Choroid plexus epithelial cell (primary cell): Measurements from ENCODE around the gene PDE4B.

Experiments
- DNase-seq: peaks from one replicate; pipeline ENCODE4 v3.0.0-alpha.2; 2010; ENCODE audit warnings: low read depth
- H3K4me3 ChIP-seq: 2 replicates; pipeline ENCODE4 v1.5.1; 2011; ENCODE audit warnings: low read depth, mild to moderate bottlenecking, control low read depth, low read length, moderate library complexity
- TF ChIP-seq, protein P1 (sequence below): conservative IDR thresholded peaks from 2 replicates; pipeline ENCODE4 v1.5.1; 2011; ENCODE audit warnings: low read depth, mild to moderate bottlenecking, control low read depth, inconsistent platforms, low read length, moderate library complexity

The PDE4B gene

DNA sequence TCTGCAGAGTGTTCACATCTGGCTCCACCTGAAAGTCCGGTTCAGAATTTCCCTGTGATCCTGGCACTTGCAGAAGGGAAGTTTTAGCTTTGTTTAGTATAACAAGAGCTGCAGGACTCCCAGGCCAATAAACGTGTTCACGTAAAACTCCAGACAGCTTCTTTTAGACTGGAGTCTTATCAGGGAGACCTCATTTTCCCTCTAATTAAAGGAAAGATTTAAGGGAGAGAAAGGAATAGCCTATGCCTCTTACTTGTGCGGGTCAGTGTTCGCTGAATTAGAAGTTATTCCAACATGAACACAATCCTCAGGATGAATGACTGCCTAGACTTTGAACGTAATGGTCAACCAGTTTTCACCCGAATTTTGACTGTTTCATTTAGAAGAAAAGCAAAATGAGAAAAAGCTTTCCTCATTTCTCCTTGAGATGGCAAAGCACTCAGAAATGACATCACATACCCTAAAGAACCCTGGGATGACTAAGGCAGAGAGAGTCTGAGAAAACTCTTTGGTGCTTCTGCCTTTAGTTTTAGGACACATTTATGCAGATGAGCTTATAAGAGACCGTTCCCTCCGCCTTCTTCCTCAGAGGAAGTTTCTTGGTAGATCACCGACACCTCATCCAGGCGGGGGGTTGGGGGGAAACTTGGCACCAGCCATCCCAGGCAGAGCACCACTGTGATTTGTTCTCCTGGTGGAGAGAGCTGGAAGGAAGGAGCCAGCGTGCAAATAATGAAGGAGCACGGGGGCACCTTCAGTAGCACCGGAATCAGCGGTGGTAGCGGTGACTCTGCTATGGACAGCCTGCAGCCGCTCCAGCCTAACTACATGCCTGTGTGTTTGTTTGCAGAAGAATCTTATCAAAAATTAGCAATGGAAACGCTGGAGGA is 539.2 kb downstream of the PDE4B start:
- H3K4me3 ChIP-seq = peak overlapping the region; percentile 63
- TF ChIP-seq, protein P1, sequence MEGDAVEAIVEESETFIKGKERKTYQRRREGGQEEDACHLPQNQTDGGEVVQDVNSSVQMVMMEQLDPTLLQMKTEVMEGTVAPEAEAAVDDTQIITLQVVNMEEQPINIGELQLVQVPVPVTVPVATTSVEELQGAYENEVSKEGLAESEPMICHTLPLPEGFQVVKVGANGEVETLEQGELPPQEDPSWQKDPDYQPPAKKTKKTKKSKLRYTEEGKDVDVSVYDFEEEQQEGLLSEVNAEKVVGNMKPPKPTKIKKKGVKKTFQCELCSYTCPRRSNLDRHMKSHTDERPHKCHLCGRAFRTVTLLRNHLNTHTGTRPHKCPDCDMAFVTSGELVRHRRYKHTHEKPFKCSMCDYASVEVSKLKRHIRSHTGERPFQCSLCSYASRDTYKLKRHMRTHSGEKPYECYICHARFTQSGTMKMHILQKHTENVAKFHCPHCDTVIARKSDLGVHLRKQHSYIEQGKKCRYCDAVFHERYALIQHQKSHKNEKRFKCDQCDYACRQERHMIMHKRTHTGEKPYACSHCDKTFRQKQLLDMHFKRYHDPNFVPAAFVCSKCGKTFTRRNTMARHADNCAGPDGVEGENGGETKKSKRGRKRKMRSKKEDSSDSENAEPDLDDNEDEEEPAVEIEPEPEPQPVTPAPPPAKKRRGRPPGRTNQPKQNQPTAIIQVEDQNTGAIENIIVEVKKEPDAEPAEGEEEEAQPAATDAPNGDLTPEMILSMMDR = peak; percentile 60
- DNase-seq = peak; percentile 90

DNA sequence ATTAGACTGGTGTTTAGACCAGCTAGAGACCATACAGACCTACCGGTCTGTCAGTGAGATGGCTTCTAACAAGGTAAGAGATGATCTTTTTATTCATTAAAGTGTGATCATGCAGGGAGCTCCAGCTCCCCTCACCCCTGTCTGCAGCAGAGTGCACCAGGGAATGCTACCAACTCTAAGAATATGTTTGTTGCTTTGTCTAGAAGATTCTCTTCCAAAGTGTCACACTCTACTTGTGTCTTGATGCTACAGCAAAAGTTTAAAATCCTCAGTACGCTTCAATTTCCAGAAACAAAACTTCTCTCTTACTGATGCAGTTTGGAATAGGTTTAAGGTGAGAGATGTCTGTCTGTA is 539.8 kb downstream of the PDE4B start:
- TF ChIP-seq, protein P1 = no peak
- DNase-seq = no peak
- peak overlapping the region; percentile 63 for H3K4me3 ChIP-seq

DNA sequence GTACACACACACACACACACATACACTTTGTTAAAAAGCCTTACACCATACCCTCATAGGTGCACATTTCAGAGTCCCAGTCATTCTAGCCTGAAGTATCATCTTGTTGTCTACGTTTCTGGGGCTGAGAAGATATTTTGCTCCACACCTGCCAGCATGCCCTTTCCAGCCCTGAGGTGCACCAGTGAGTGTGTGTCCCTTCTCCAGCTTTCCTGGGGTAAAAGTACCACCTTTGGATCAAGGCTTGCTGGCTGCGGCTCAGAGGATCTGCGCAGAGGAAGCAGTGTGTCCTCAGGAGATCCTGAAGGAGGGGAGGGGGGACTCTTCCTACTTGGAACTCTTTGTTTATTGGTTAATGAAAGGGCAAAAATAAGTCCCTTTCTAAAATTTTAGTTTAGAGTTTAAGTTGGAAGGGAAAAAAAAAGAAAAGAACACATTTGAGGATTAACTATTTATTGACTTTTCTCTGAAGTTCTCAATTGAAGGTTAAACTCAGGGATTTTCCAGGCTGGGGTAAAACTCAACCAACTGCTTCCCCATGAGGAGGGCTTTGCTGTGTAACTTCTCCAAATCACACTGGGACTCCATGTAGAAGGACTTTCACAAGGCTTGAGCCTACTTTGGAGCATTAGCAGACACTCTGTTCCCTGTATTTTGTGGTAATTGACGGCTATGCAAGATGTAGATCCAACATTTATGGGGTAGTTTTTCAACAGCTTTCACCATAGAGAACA is 540.9 kb downstream of the PDE4B start:
- peak overlapping the region; percentile 63 for H3K4me3 ChIP-seq
- TF ChIP-seq, protein P1 = no peak
- DNase-seq = no peak

DNA sequence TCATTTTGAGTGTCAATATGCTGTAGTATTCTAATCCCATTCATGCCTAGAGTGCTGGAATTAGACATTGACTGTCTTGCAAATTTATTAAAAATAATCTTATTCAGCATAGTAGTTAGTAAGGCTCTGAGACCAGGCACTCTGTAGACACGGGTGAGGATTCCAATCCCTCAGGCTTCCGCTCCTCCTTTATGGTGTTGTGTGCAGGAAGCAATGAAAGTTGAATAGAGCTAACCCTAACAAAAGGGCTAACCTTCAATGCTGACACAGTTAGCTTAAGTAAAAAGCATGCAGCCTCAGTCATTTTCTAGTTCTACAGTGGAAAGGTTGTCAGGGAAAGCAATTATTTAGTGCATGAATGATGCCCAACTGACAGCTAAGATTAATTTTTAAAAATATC is 541.6 kb downstream of the PDE4B start:
- TF ChIP-seq, protein P1 = no peak
- H3K4me3 ChIP-seq = peak overlapping the region; percentile 63
- no peak for DNase-seq

DNA sequence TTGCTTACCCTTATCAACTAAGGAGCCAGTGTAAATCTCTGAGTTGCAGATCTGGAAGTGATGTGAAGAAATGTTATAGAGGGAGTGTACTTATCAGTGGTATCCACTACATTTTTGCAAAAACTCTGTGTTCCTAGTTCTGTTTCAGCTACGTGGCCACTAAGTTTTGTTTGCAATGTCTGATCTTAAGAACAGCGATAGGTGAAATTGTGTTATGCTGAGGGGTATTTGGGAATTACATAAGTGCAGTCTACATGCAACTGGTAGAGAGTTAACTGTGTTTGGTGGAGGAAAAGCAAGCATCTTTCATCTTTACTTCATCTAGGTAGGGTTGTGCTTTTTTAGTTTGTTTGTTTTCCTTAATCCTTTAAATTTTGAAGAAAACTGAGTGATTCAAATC is 542.4 kb downstream of the PDE4B start:
- no peak for DNase-seq
- peak overlapping the region; percentile 59 for H3K4me3 ChIP-seq
- TF ChIP-seq, protein P1 = no peak

DNA sequence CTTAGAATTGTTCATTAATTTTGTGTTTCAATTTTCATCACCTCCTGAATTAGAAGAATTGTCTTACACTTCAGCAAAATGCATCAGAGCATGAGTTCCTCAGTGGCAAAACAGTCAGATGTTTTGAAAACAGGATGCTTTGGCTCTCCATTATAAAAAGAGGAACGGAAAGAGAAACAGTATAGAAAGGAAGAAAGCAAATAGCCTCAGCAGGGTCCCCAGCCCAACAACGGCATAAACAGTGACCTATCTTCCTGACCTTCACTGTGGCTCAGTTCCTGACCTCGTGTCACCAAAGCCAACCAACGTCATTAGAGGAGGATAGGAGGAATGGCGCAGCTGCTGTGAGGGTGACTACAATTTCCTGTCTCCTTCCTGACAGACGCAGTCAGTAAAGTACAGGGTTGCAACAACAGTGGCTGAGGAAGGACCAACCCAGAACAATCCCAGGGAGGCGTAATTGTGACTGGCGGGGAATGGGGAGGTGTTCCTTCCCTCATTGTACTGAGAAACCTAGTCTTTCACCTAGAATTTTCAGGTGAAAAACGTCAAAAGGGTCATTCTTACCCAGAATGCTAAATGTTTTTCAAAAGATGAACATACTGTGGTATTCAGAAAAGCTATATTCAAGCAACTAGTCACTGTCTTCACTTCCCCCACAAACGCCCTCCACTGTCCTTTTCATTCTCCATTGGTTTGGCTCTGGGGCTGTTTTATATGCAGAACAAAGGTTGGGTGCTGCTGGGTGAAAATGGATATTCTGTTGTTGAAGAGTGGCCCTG is 543.4 kb downstream of the PDE4B start:
- H3K4me3 ChIP-seq = peak overlapping the region; percentile 59
- TF ChIP-seq, protein P1 = no peak
- DNase-seq = peak; percentile 94
